Panc1 (cell line): Measurements from ENCODE around the gene PPP1R15B.

ENCODE experiments used
- POLR2AphosphoS5 ChIP-seq: IDR thresholded peaks from 2 replicates; pipeline ENCODE4 v1.6.1; 2012; ENCODE audit warnings: mild to moderate bottlenecking, low read depth, low read length, moderate library complexity
- TCF7L2 ChIP-seq: IDR thresholded peaks from 2 replicates; pipeline ENCODE4 v1.6.1; 2011; ENCODE audit warnings: mild to moderate bottlenecking, low read depth, low read length, inconsistent platforms
- TF ChIP-seq, protein P1 (sequence below): fragments of 450-650 bp; IDR thresholded peaks from 2 replicates; pipeline ENCODE4 v1.5.1; 2017; ENCODE audit warnings: mild to moderate bottlenecking

DNA sequence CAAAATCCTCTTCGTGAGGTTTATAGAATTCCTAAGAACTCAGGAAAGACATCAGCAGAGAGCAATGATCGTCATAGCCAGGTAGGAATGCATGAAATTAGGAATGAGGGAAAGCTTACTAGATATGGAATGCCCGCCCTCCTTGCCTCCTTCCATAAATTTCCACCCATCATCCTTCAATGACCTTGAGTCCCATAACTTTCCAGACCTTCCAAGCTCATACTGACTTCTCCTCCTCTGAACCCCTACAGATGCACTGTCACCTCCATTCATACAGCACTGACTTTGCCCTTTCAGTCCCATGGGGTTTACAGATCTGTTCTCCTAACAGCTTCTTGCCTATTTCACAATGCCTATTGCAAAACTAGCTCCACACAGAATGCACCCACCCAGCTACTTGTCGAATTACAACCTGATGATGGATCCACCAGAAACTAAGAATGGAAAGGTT is 23.8 kb upstream of the PPP1R15B start:
- TF ChIP-seq, protein P1, sequence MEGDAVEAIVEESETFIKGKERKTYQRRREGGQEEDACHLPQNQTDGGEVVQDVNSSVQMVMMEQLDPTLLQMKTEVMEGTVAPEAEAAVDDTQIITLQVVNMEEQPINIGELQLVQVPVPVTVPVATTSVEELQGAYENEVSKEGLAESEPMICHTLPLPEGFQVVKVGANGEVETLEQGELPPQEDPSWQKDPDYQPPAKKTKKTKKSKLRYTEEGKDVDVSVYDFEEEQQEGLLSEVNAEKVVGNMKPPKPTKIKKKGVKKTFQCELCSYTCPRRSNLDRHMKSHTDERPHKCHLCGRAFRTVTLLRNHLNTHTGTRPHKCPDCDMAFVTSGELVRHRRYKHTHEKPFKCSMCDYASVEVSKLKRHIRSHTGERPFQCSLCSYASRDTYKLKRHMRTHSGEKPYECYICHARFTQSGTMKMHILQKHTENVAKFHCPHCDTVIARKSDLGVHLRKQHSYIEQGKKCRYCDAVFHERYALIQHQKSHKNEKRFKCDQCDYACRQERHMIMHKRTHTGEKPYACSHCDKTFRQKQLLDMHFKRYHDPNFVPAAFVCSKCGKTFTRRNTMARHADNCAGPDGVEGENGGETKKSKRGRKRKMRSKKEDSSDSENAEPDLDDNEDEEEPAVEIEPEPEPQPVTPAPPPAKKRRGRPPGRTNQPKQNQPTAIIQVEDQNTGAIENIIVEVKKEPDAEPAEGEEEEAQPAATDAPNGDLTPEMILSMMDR: no peak
- TF ChIP-seq POLR2AphosphoS5: no peak
- no peak for TF ChIP-seq TCF7L2
